ENCODE results near the gene MFGE8. TPM values are rescaled to one million over a fixed set of nuclear protein-coding genes. Genes with fewer than 3 reads are reported as not detected.

Gene MFGE8
- total RNA-seq, 1 donor from 2014 or later = 19.9 TPM

- no peak for DNase-seq
- peaks cover 1% of the 10 kb centered on the region for H3K4me1 Mint-ChIP-seq (ENCODE audit: low read depth, unreplicated experiment)
- no peaks in the 10 kb centered on the region for H3K36me3 Mint-ChIP-seq (ENCODE audit: unreplicated experiment)
- peaks cover 3% of the 10 kb centered on the region for H3K27me3 Mint-ChIP-seq (ENCODE audit: unreplicated experiment)
- TF ChIP-seq CTCF (IDR thresholded peaks at IDR 0.05; ENCODE audit: partially characterized antibody, unreplicated experiment) = no peak
- H3K9me3 Mint-ChIP-seq (ENCODE audit: unreplicated experiment) = no peaks in the 10 kb centered on the region
- H3K4me3 Mint-ChIP-seq (ENCODE audit: unreplicated experiment) = no peak overlapping the region
- H3K27ac Mint-ChIP-seq (ENCODE audit: unreplicated experiment) = no peak overlapping the region
Measured at GRCh38 chr15:88880944-88881740, 32.0 kb downstream of the MFGE8 start.

- Mint-ChIP-seq H3K4me3 (ENCODE audit: unreplicated experiment) (no peak overlapping the region), H3K27me3 (ENCODE audit: unreplicated experiment) (peaks cover 4% of the 10 kb centered on the region), H3K4me1 (ENCODE audit: low read depth, unreplicated experiment) (peaks cover 1% of the 10 kb centered on the region), H3K9me3 (ENCODE audit: unreplicated experiment) (peaks cover 4% of the 10 kb centered on the region), H3K36me3 (ENCODE audit: unreplicated experiment) (no peaks in the 10 kb centered on the region), H3K27ac (ENCODE audit: unreplicated experiment) (no peak overlapping the region)
- peak; percentile 85 for TF ChIP-seq CTCF (IDR thresholded peaks at IDR 0.05; ENCODE audit: partially characterized antibody, unreplicated experiment)
- peak; percentile 84 for DNase-seq
Measured at GRCh38 chr15:88878720-88879184, 34.4 kb downstream of the MFGE8 start.

GRCh38 chr15:88877906-88878305 is 35.3 kb downstream of the MFGE8 start:
- H3K27me3 Mint-ChIP-seq (ENCODE audit: unreplicated experiment) = peaks cover 7% of the 10 kb centered on the region
- no peaks in the 10 kb centered on the region for H3K36me3 Mint-ChIP-seq (ENCODE audit: unreplicated experiment)
- TF ChIP-seq CTCF (IDR thresholded peaks at IDR 0.05; ENCODE audit: partially characterized antibody, unreplicated experiment) = no peak
- H3K9me3 Mint-ChIP-seq (ENCODE audit: unreplicated experiment) = peaks cover 5% of the 10 kb centered on the region
- H3K4me1 Mint-ChIP-seq (ENCODE audit: low read depth, unreplicated experiment) = peaks cover 1% of the 10 kb centered on the region
- H3K27ac Mint-ChIP-seq (ENCODE audit: unreplicated experiment) = no peak overlapping the region
- H3K4me3 Mint-ChIP-seq (ENCODE audit: unreplicated experiment) = no peak overlapping the region
- DNase-seq = no peak

DNA sequence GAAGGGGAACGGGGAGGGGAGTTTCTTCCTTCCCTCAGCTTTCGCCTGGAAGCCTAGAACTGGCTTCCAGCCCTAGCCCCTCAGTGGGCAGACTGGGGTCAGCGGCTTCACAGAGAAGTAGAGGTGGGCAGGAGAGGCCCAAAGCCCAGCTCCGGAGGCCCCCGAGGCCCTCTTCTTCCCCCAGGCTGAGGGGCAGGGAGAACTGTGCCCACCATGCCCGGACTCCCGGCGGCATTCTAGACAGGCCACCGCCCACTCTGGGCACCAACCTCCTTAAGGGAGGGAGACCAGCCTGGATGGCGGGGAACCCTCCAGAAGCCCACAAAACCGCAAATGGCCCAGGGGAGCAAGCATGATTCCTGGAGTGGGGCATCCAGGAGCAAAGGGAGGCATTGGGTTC is 35.8 kb downstream of the MFGE8 start:
- TF ChIP-seq CTCF (IDR thresholded peaks at IDR 0.05; ENCODE audit: partially characterized antibody, unreplicated experiment) = no peak
- no peak overlapping the region for H3K4me3 Mint-ChIP-seq (ENCODE audit: unreplicated experiment)
- no peak for DNase-seq
- H3K36me3 Mint-ChIP-seq (ENCODE audit: unreplicated experiment) = no peaks in the 10 kb centered on the region
- H3K9me3 Mint-ChIP-seq (ENCODE audit: unreplicated experiment) = peaks cover 5% of the 10 kb centered on the region
- H3K27ac Mint-ChIP-seq (ENCODE audit: unreplicated experiment) = no peak overlapping the region
- H3K27me3 Mint-ChIP-seq (ENCODE audit: unreplicated experiment) = peaks cover 7% of the 10 kb centered on the region
- H3K4me1 Mint-ChIP-seq (ENCODE audit: low read depth, unreplicated experiment) = peaks cover 1% of the 10 kb centered on the region

- no peak for TF ChIP-seq CTCF (IDR thresholded peaks at IDR 0.05; ENCODE audit: partially characterized antibody, unreplicated experiment)
- no peak overlapping the region for H3K4me3 Mint-ChIP-seq (ENCODE audit: unreplicated experiment)
- H3K36me3 Mint-ChIP-seq (ENCODE audit: unreplicated experiment) = no peaks in the 10 kb centered on the region
Measured at GRCh38 chr15:88876573-88876972, 36.6 kb downstream of the MFGE8 start.

More at GRCh38 chr15:88876573-88876972, 36.6 kb downstream of the MFGE8 start:
- peaks cover 12% of the 10 kb centered on the region for H3K27me3 Mint-ChIP-seq (ENCODE audit: unreplicated experiment)
- H3K9me3 Mint-ChIP-seq (ENCODE audit: unreplicated experiment) = peaks cover 8% of the 10 kb centered on the region
- H3K27ac Mint-ChIP-seq (ENCODE audit: unreplicated experiment) = no peak overlapping the region
- peaks cover 1% of the 10 kb centered on the region for H3K4me1 Mint-ChIP-seq (ENCODE audit: low read depth, unreplicated experiment)
- no peak for DNase-seq
